WTC11 (cell line): Measurements from ENCODE around the gene ERBB2. TPM values are rescaled to one million over a fixed set of nuclear protein-coding genes. Genes with fewer than 3 reads are reported as not detected.

ENCODE experiments used
- ATF1 ChIP-seq: sonication (generic); formaldehyde crosslinking; IDR thresholded peaks from 2 replicates; pipeline ENCODE4 v1.8.1; 2023; ENCODE audit warnings: mild to moderate bottlenecking, moderate library complexity, missing genetic modification reagents
- ATF3 ChIP-seq: sonication (generic); formaldehyde crosslinking; conservative IDR thresholded peaks from 2 replicates; pipeline ENCODE4 v1.8.1; 2022; ENCODE audit warnings: mild to moderate bottlenecking, missing genetic modification reagents
- CREB1 ChIP-seq: sonication (generic); formaldehyde crosslinking; IDR thresholded peaks from 2 replicates; pipeline ENCODE4 v1.8.0; 2023; ENCODE audit warnings: mild to moderate bottlenecking, missing genetic modification reagents
- E2F5 ChIP-seq: sonication (generic); formaldehyde crosslinking; IDR thresholded peaks from 2 replicates; pipeline ENCODE4 v1.8.1; 2022; ENCODE audit warnings: mild to moderate bottlenecking, moderate library complexity, missing genetic modification reagents
- ERG ChIP-seq: fragments of 250-450 bp; sonication (Bioruptor Pico); IDR thresholded peaks from 2 replicates; pipeline ENCODE4 v1.8.0; 2021; ENCODE audit warnings: mild to moderate bottlenecking
- ETV6 ChIP-seq: sonication (generic); formaldehyde crosslinking; IDR thresholded peaks from 2 replicates; pipeline ENCODE4 v1.8.1; 2022; ENCODE audit warnings: mild to moderate bottlenecking, missing genetic modification reagents
- FOXK1 ChIP-seq: sonication (generic); formaldehyde crosslinking; IDR thresholded peaks from 2 replicates; pipeline ENCODE4 v1.8.0; 2022; ENCODE audit warnings: mild to moderate bottlenecking, moderate library complexity, missing genetic modification reagents
- FOXP1 ChIP-seq: sonication (generic); formaldehyde crosslinking; IDR thresholded peaks from 2 replicates; pipeline ENCODE4 v1.8.0; 2022; ENCODE audit warnings: missing genetic modification reagents, mild to moderate bottlenecking, moderate library complexity, borderline replicate concordance
- GABPB1 ChIP-seq: sonication (generic); formaldehyde crosslinking; IDR thresholded peaks from 2 replicates; pipeline ENCODE4 v1.8.1; 2023; ENCODE audit warnings: mild to moderate bottlenecking, missing genetic modification reagents
- NFE2L1 ChIP-seq: sonication (generic); formaldehyde crosslinking; IDR thresholded peaks from 2 replicates; pipeline ENCODE4 v1.8.1; 2023; ENCODE audit warnings: missing genetic modification reagents
- PRRX2 ChIP-seq: fragments of 250-450 bp; sonication (Bioruptor Pico); IDR thresholded peaks from 2 replicates; pipeline ENCODE4 v1.8.0; 2021; ENCODE audit warnings: mild to moderate bottlenecking
- RELA ChIP-seq: sonication (generic); formaldehyde crosslinking; IDR thresholded peaks from 2 replicates; pipeline ENCODE4 v1.8.1; 2022; ENCODE audit warnings: missing genetic modification reagents, mild to moderate bottlenecking, borderline replicate concordance
- TEAD1 ChIP-seq: sonication (generic); formaldehyde crosslinking; IDR thresholded peaks from 2 replicates; pipeline ENCODE4 v1.8.0; 2022; ENCODE audit warnings: mild to moderate bottlenecking, missing genetic modification reagents
- USF2 ChIP-seq: sonication (generic); formaldehyde crosslinking; IDR thresholded peaks from 2 replicates; pipeline ENCODE4 v1.8.1; 2023; ENCODE audit warnings: mild to moderate bottlenecking, missing genetic modification reagents, moderate library complexity
- ZNF423 ChIP-seq: fragments of 250-450 bp; sonication (Bioruptor Pico); IDR thresholded peaks from 2 replicates; pipeline ENCODE4 v2.1.2; 2022; ENCODE audit warnings: mild to moderate bottlenecking, moderate library complexity
- total RNA-seq: library from RNA; stranded (reverse); gene quantifications from 3 replicates; pipeline ENCODE4 v1.2.3, GENCODE V29; 2021
- TF ChIP-seq, protein P1 (sequence below): sonication (generic); formaldehyde crosslinking; IDR thresholded peaks from 2 replicates; pipeline ENCODE4 v1.8.1; 2023; ENCODE audit warnings: mild to moderate bottlenecking, missing genetic modification reagents, moderate library complexity
- TF ChIP-seq, protein P2 (sequence below): fragments of 250-450 bp; sonication (Bioruptor Pico); IDR thresholded peaks from 2 replicates; pipeline ENCODE4 v1.9.0; 2021; ENCODE audit warnings: mild to moderate bottlenecking
- TF ChIP-seq, protein P3 (sequence below): sonication (generic); formaldehyde crosslinking; IDR thresholded peaks from 2 replicates; pipeline ENCODE4 v1.8.1; 2023; ENCODE audit warnings: mild to moderate bottlenecking, missing genetic modification reagents, borderline replicate concordance
- TF ChIP-seq, protein P4 (sequence below): fragments of 200-600 bp; IDR thresholded peaks from 2 replicates; pipeline ENCODE4 v1.8.0; 2022; ENCODE audit warnings: antibody characterized with exemption
- TF ChIP-seq, protein P5 (sequence below): sonication (generic); formaldehyde crosslinking; IDR thresholded peaks from 2 replicates; pipeline ENCODE4 v1.8.0; 2022; ENCODE audit warnings: mild to moderate bottlenecking, missing genetic modification reagents

ERBB2 gene
- total RNA-seq, 1 experiment from 2014 or later = 209 TPM

DNA sequence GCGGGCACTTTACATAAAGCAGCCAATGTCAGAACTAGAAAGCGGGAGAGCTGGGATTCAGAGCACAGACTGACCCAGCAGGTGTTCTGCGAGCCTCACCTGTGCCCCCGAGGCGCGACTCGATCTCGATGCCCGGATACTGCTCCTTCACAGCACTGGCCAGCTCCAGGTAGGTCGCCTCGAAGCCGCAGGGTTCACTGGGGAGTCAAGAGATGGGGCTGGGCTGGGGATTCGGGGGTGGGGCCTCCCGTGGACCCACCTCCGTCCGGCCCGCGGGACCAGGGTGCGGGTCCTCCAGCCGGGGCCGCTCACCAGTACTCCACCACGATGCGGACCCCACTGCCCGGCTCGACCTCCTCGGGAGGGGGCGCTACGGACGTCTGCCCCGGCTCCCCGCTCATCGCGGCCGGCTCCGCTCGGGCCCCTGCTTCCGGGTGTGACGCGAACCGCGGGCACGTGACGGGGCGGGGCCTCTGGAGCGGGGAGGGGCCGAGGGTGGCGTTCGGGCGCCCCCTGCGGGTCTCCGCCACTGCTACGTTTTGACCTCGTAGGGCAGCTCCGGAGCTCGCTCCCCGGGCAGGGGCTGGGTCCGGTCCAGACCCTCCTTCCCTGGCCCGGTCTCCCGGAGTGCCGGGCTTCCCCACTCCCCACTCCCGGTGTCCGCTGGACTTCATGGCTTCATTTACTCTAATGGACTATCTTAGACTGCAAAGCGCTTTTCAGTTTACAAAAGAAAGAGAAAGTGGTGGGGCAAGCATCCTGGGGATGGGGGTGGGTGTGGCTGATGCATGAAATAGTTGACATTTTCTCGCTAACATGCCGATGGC is 30.4 kb downstream of the ERBB2 start, which contains the start of gene MIEN1 (continued):
- peak; percentile 86 for TF ChIP-seq GABPB1 (CRISPR knock-in tag)
- TF ChIP-seq E2F5 (CRISPR knock-in tag) = 0 out of 2 replicates have a peak, but pooled peaks have one; percentile 59
- TF ChIP-seq USF2 = peak; percentile 99
- TF ChIP-seq, protein P1, sequence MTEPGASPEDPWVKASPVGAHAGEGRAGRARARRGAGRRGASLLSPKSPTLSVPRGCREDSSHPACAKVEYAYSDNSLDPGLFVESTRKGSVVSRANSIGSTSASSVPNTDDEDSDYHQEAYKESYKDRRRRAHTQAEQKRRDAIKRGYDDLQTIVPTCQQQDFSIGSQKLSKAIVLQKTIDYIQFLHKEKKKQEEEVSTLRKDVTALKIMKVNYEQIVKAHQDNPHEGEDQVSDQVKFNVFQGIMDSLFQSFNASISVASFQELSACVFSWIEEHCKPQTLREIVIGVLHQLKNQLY (CRISPR knock-in tag) = no peak
- TF ChIP-seq, protein P2, sequence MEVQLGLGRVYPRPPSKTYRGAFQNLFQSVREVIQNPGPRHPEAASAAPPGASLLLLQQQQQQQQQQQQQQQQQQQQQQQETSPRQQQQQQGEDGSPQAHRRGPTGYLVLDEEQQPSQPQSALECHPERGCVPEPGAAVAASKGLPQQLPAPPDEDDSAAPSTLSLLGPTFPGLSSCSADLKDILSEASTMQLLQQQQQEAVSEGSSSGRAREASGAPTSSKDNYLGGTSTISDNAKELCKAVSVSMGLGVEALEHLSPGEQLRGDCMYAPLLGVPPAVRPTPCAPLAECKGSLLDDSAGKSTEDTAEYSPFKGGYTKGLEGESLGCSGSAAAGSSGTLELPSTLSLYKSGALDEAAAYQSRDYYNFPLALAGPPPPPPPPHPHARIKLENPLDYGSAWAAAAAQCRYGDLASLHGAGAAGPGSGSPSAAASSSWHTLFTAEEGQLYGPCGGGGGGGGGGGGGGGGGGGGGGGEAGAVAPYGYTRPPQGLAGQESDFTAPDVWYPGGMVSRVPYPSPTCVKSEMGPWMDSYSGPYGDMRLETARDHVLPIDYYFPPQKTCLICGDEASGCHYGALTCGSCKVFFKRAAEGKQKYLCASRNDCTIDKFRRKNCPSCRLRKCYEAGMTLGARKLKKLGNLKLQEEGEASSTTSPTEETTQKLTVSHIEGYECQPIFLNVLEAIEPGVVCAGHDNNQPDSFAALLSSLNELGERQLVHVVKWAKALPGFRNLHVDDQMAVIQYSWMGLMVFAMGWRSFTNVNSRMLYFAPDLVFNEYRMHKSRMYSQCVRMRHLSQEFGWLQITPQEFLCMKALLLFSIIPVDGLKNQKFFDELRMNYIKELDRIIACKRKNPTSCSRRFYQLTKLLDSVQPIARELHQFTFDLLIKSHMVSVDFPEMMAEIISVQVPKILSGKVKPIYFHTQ = no peak
- peak; percentile 53; the same call in 1 of the 2 replicates for TF ChIP-seq NFE2L1 (CRISPR knock-in tag)
- TF ChIP-seq ATF3 (CRISPR knock-in tag) = no peak
- peak; percentile 73; the same call in 1 of the 2 replicates for TF ChIP-seq TEAD1 (CRISPR knock-in tag)
- no peak for TF ChIP-seq CREB1 (CRISPR knock-in tag)
- no peak for TF ChIP-seq ZNF423 (CRISPR knock-in tag)
- TF ChIP-seq, protein P3, sequence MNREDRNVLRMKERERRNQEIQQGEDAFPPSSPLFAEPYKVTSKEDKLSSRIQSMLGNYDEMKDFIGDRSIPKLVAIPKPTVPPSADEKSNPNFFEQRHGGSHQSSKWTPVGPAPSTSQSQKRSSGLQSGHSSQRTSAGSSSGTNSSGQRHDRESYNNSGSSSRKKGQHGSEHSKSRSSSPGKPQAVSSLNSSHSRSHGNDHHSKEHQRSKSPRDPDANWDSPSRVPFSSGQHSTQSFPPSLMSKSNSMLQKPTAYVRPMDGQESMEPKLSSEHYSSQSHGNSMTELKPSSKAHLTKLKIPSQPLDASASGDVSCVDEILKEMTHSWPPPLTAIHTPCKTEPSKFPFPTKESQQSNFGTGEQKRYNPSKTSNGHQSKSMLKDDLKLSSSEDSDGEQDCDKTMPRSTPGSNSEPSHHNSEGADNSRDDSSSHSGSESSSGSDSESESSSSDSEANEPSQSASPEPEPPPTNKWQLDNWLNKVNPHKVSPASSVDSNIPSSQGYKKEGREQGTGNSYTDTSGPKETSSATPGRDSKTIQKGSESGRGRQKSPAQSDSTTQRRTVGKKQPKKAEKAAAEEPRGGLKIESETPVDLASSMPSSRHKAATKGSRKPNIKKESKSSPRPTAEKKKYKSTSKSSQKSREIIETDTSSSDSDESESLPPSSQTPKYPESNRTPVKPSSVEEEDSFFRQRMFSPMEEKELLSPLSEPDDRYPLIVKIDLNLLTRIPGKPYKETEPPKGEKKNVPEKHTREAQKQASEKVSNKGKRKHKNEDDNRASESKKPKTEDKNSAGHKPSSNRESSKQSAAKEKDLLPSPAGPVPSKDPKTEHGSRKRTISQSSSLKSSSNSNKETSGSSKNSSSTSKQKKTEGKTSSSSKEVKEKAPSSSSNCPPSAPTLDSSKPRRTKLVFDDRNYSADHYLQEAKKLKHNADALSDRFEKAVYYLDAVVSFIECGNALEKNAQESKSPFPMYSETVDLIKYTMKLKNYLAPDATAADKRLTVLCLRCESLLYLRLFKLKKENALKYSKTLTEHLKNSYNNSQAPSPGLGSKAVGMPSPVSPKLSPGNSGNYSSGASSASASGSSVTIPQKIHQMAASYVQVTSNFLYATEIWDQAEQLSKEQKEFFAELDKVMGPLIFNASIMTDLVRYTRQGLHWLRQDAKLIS (CRISPR knock-in tag) = no peak
- 0 out of 2 replicates have a peak, but pooled peaks have one; percentile 54 for TF ChIP-seq ATF1 (CRISPR knock-in tag)
- TF ChIP-seq PRRX2 = peak; percentile 35; the same call in 1 of the 2 replicates
- TF ChIP-seq ERG = peak; percentile 88; the same call in 1 of the 2 replicates
- TF ChIP-seq ETV6 (CRISPR knock-in tag) = peak; percentile 79
- TF ChIP-seq, protein P4, sequence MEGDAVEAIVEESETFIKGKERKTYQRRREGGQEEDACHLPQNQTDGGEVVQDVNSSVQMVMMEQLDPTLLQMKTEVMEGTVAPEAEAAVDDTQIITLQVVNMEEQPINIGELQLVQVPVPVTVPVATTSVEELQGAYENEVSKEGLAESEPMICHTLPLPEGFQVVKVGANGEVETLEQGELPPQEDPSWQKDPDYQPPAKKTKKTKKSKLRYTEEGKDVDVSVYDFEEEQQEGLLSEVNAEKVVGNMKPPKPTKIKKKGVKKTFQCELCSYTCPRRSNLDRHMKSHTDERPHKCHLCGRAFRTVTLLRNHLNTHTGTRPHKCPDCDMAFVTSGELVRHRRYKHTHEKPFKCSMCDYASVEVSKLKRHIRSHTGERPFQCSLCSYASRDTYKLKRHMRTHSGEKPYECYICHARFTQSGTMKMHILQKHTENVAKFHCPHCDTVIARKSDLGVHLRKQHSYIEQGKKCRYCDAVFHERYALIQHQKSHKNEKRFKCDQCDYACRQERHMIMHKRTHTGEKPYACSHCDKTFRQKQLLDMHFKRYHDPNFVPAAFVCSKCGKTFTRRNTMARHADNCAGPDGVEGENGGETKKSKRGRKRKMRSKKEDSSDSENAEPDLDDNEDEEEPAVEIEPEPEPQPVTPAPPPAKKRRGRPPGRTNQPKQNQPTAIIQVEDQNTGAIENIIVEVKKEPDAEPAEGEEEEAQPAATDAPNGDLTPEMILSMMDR = peak; percentile 81
- peak; percentile 13; the same call in 1 of the 2 replicates for TF ChIP-seq RELA (CRISPR knock-in tag)
- peak; percentile 43; the same call in 1 of the 2 replicates for TF ChIP-seq FOXP1 (CRISPR knock-in tag)
- TF ChIP-seq, protein P5, sequence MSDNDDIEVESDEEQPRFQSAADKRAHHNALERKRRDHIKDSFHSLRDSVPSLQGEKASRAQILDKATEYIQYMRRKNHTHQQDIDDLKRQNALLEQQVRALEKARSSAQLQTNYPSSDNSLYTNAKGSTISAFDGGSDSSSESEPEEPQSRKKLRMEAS (CRISPR knock-in tag) = peak; percentile 87
- 0 out of 2 replicates have a peak, but pooled peaks have one; percentile 54 for TF ChIP-seq FOXK1
